Skeletal muscle satellite cell (primary cell): ENCODE data around the gene SYCP2. TPM values are rescaled to one million over a fixed set of nuclear protein-coding genes. Genes with fewer than 3 reads are reported as not detected.

Experiments
- H3K27me3 ChIP-seq: 2 replicates; pipeline ENCODE4 v1.7.0; 2013; ENCODE audit warnings: low read length; ENCODE audit not compliant: control insufficient read depth, insufficient read depth
- H3K36me3 ChIP-seq: 2 replicates; pipeline ENCODE4 v1.7.0; 2013; ENCODE audit warnings: mild to moderate bottlenecking, control low read depth, low read length; ENCODE audit not compliant: insufficient read depth
- H3K4me1 ChIP-seq: 2 replicates; pipeline ENCODE4 v1.7.0; 2013; ENCODE audit warnings: low read length; ENCODE audit not compliant: control insufficient read depth, insufficient read depth
- H3K4me2 ChIP-seq: 2 replicates; pipeline ENCODE4 v1.7.0; 2013; ENCODE audit warnings: mild to moderate bottlenecking, low read length
- H3K4me3 ChIP-seq: 2 replicates; pipeline ENCODE4 v1.7.0; 2013; ENCODE audit warnings: low read length
- H3K9ac ChIP-seq: 2 replicates; pipeline ENCODE4 v1.7.0; 2013; ENCODE audit warnings: mild to moderate bottlenecking, low read depth, low read length, moderate library complexity
- H3K9me3 ChIP-seq: replicated peaks from 2 replicates; pipeline ENCODE4 v1.7.0; 2013; ENCODE audit warnings: mild to moderate bottlenecking, control low read depth, low read length
- small RNA-seq: library from RNA; depleted of rRNA; stranded (forward); fragments of <200 nt; gene quantifications from one replicate; pipeline ENCODE3, GENCODE V24; 2012

Gene SYCP2

GRCh38 chr20:59817846-59818615, 115.4 kb downstream of the SYCP2 start:
- Histone ChIP-seq H3K9me3 (no peaks in the 10 kb centered on the region), H3K4me2 (no peak overlapping the region), H3K4me3 (no peak overlapping the region), H3K4me1 (no peaks in the 10 kb centered on the region), H3K27me3 (no peaks in the 10 kb centered on the region), H3K9ac (no peak overlapping the region), H3K36me3 (no peaks in the 10 kb centered on the region)

DNA sequence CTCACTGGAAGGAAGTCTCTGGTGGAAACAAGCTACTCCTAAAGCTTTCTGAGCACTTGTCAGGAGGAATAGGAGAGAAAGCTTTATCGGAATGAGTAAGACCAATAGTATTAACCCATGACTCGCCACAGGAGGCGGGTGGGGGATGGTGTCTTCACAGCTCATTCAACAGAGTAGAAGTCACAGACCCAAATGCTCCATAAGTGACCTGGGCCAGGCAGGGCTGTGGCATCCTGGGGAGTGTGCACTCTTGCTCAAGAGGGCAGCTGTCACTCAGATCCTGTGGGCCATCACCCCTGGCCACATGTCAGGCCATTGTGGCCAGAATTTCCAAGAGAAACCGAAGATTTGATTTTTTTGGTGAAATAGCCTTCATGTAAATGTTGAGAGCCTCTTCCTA, 116.0 kb downstream of the SYCP2 start:
- H3K4me1 ChIP-seq = no peaks in the 10 kb centered on the region
- no peaks in the 10 kb centered on the region for H3K36me3 ChIP-seq
- H3K4me3 ChIP-seq = no peak overlapping the region
- H3K9ac ChIP-seq = no peak overlapping the region
- H3K27me3 ChIP-seq = no peaks in the 10 kb centered on the region
- no peak overlapping the region for H3K4me2 ChIP-seq
- H3K9me3 ChIP-seq = no peaks in the 10 kb centered on the region

GRCh38 chr20:59816146-59816738, 117.2 kb downstream of the SYCP2 start:
- Histone ChIP-seq H3K4me1 (no peaks in the 10 kb centered on the region), H3K27me3 (no peaks in the 10 kb centered on the region), H3K9ac (no peak overlapping the region), H3K9me3 (no peaks in the 10 kb centered on the region), H3K4me3 (no peak overlapping the region), H3K4me2 (no peak overlapping the region), H3K36me3 (no peaks in the 10 kb centered on the region)

GRCh38 chr20:59814840-59815340, 118.5 kb downstream of the SYCP2 start:
- Histone ChIP-seq H3K9ac (no peak overlapping the region), H3K4me2 (no peak overlapping the region), H3K4me3 (no peak overlapping the region), H3K4me1 (no peaks in the 10 kb centered on the region), H3K27me3 (no peaks in the 10 kb centered on the region), H3K36me3 (no peaks in the 10 kb centered on the region), H3K9me3 (no peaks in the 10 kb centered on the region)

DNA sequence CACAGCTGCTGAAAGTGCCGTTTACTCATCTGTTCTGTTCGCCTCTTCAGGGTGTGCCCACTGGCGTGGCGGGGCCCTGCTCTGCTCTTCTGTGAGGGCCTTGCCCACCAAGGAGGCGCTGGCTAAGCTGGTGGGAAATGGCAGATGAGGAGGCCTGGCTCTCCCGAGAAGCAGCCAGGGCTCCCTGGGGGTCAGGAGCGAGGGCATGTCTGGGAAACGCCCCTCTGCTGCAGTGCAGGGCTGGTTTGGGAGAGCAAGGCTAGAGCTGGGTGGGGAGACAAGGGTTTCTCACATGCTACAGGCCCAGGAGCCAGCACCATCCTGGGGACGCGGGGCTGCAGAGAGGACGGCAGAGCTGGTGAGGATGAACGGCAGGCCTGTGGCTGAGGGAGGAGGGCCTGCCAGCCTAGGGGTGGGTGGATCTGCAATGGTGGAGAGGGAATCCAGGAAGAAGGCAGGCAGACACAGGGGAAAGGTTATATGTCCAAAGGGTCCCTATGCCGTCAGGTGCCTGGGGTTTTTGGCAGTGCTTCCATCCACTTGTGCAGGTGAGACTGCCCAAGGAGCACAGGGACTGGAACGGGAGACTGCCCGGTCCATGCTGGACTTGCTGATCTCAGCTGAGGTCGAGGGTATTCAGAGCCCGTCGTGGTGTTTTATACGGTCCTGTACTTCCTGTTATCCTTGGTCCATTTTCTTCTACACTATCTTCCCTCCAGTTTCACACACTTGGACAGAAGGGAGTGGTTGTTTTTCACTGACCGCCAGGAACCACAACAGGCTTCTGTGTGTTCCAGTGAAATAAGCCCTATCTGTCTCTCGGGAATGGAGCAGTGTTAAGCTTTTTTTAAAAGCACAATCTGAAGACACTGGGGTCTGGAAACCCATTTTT, 119.2 kb downstream of the SYCP2 start:
- H3K9ac ChIP-seq = no peak overlapping the region
- no peaks in the 10 kb centered on the region for H3K9me3 ChIP-seq
- H3K4me2 ChIP-seq = no peak overlapping the region
- no peaks in the 10 kb centered on the region for H3K36me3 ChIP-seq
- H3K4me3 ChIP-seq = no peak overlapping the region
- no peaks in the 10 kb centered on the region for H3K27me3 ChIP-seq
- H3K4me1 ChIP-seq = no peaks in the 10 kb centered on the region

Small RNA genes lying within 50 kb of the gene (small RNA-seq; reads per million reads assigned to genes)
- gene RNU7-141P = not detected
